ENCODE data around the gene LCNL1. TPM values are rescaled to one million over a fixed set of nuclear protein-coding genes. Genes with fewer than 3 reads are reported as not detected.

The LCNL1 gene
- total and polyA plus RNA-seq, 8 donors, result 0.12 to 0.38 (median 0.17) TPM; not detected in 3

DNA sequence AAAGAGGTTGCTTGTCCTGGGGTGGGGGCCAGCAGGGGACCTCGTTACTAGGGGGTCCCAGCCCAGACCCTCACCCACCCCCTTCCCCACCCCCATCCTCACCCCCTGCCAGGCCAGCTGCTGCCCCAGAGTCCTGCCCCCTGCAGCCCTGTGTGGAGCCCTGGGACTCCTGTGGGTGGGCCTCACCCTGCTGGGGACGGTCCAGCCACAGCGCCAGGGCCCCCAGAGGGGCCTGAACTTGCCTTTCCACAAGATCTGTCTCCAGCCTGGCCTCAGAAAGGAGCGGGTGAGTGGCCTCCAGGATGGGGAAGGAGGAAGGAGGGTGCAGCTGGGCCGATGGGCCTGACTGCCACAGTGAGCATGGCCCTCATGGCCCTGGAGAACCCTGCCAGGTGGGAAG, 13.0 kb upstream of the LCNL1 start:
- Histone ChIP-seq H3K36me3 (no peaks in the 10 kb centered on the region), H3K4me3 (no peak overlapping the region), H3K27ac (no peak overlapping the region), H3K27me3 (no peaks in the 10 kb centered on the region), H3K9me3 (no peaks in the 10 kb centered on the region), H3K4me1 (peaks cover 0 to 5% (median 4%) of the 10 kb centered on the region in 3 donors)
- intact Hi-C loops (cut with DNase I), result no loop called here
- DNase-seq (no peak), ATAC-seq (no peak), FAIRE-seq (no peak)
- TF ChIP-seq CTCF (IDR thresholded peaks at IDR 0.05), result no peak
- 72 to 75% methylated on average over 5 of the region's 5 CpGs for WGBS, 2 donors

- no peak overlapping the region for H3K27ac ChIP-seq
- ATAC-seq (no peak), DNase-seq (no peak), FAIRE-seq (no peak)
- WGBS, 2 donors, result 84 to 88% methylated on average over 10 to 11 of the region's 11 CpGs
- no peaks in the 10 kb centered on the region for H3K36me3 ChIP-seq
- H3K4me1 ChIP-seq, result peaks cover 0 to 5% (median 4%) of the 10 kb centered on the region in 3 donors
- H3K27me3 ChIP-seq, result no peaks in the 10 kb centered on the region
- TF ChIP-seq CTCF (IDR thresholded peaks at IDR 0.05), result no peak
- intact Hi-C loops (cut with DNase I), result no loop called here
- H3K9me3 ChIP-seq, result no peaks in the 10 kb centered on the region
- H3K4me3 ChIP-seq, result no peak overlapping the region
These were observed 12.4 kb upstream of the LCNL1 start for GRCh38 chr9:136970361-136970760.

DNA sequence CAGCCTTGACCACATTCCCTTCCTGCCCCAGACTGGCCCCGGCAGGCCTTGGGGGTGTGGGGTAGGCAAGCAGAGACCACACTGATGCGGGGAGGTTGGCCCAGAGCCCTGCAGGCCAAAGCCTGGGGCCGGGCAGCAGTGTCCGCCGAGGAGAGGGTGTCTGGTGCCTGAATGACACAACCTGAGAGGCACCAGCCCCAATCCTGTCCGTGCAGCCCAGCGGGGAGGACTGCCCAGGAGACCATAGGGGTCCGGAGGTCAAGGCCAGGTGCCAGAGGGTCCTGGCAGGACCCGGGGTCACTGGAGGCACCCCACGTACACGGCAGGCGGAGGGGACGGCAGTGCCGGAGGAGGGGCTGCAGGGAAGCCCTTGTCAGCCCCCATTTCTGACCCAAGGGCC, 11.0 kb upstream of the LCNL1 start:
- TF ChIP-seq CTCF (IDR thresholded peaks at IDR 0.05), result no peak
- Histone ChIP-seq H3K9me3 (no peaks in the 10 kb centered on the region), H3K27me3 (no peaks in the 10 kb centered on the region), H3K36me3 (no peaks in the 10 kb centered on the region), H3K4me1 (no peaks in the 10 kb centered on the region), H3K27ac (no peak overlapping the region), H3K4me3 (no peak overlapping the region)
- FAIRE-seq (no peak), ATAC-seq (no peak), DNase-seq (no peak)
- WGBS, 2 donors, result 72 to 76% methylated on average over 13 to 14 of the region's 14 CpGs
- intact Hi-C loops (cut with DNase I), result no loop called here

DNA sequence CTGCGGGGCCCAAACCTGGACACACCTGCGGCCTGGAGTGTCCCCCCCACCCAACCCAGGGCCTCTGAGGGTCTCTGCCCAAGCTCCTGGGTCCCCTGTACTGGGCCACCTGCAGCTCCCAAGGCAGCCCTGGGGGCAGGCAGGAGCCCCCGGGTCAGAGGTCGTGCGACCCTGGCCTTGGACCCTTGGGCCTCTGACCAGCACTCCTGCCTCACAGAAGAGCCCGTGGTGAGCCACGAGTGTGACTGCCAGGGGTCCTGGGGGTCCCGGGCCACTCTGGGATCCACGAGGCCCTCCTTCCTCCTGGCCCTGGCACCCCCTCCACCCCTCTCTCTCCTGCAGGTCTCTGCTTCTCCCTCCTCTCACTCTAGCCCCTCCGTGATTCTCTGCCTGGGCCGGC, 10.5 kb upstream of the LCNL1 start:
- no peak overlapping the region for H3K4me3 ChIP-seq
- ATAC-seq (no peak), FAIRE-seq (no peak), DNase-seq (no peak)
- H3K4me1 ChIP-seq, result no peaks in the 10 kb centered on the region
- H3K27me3 ChIP-seq, result no peaks in the 10 kb centered on the region
- H3K27ac ChIP-seq, result no peak overlapping the region
- H3K9me3 ChIP-seq, result no peaks in the 10 kb centered on the region
- H3K36me3 ChIP-seq, result no peaks in the 10 kb centered on the region
- intact Hi-C loops (cut with DNase I), result no loop called here
- no peak for TF ChIP-seq CTCF (IDR thresholded peaks at IDR 0.05)
- WGBS, 2 donors, result 73 to 75% methylated on average over 9 to 11 of the region's 11 CpGs

DNA sequence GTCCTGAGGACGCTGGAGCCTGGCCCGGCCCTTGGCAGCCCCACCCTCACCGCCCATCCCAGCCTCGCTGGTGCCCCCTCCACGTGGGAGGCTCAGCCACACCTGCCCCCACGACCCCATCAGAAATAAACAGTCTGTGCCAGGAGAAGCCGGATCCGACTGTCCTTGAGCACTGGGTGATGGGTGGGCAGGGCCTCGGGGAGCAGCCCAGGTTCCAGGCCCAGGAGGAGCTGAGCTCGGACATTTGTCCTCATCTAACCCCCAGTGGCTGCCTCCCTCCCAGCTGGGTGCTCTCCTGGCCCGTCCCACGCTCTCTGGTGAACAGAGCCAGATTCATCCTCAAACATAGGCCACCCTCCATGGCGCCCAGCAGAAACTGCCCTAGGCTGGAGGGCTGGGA, 10.1 kb upstream of the LCNL1 start:
- no peak for TF ChIP-seq CTCF (IDR thresholded peaks at IDR 0.05)
- intact Hi-C loops (cut with DNase I), result no loop called here
- H3K9me3 ChIP-seq, result no peaks in the 10 kb centered on the region
- no peaks in the 10 kb centered on the region for H3K36me3 ChIP-seq
- DNase-seq (no peak), FAIRE-seq (no peak), ATAC-seq (no peak)
- no peak overlapping the region for H3K4me3 ChIP-seq
- no peaks in the 10 kb centered on the region for H3K4me1 ChIP-seq
- no peak overlapping the region for H3K27ac ChIP-seq
- WGBS, 2 donors, result 49 to 50% methylated on average over 13 of the region's 13 CpGs
- H3K27me3 ChIP-seq, result no peaks in the 10 kb centered on the region
